Neural progenitor cell (in vitro differentiated cells): Measurements from ENCODE around the gene PPP1R27.

ENCODE experiments used
- CTCF ChIP-seq: fragments of 200-600 bp; sonication (generic); IDR thresholded peaks from 2 replicates; pipeline ENCODE4 v1.5.1; 2017; ENCODE audit warnings: antibody characterized with exemption, mild to moderate bottlenecking
- EZH2 ChIP-seq: fragments of 200-600 bp; sonication (generic); IDR thresholded peaks from 2 replicates; pipeline ENCODE4 v1.6.1; 2017; ENCODE audit warnings: antibody characterized with exemption, mild to moderate bottlenecking, moderate library complexity

DNA sequence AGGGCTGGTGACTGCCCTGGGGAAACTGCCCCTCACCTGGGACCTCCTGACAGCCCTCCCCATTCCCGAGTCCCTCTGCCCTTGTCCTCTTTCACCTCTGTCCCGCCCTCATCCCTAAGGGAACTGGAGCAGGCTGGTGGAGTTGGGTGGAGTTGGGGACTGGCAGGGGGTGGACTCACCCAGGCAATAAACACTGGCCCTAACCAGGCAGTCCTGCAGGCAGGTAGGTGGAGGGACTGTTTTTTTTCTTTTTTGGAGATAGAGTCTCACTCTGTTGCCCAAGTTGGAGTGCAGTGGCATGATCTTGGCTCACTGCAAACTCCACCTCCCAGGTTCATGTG lies 19.2 kb downstream of the PPP1R27 start:
- TF ChIP-seq CTCF (no peak), EZH2 (no peak)
